ENCODE measurements around the gene GSDMA. TPM values are rescaled to one million over a fixed set of nuclear protein-coding genes. Genes with fewer than 3 reads are reported as not detected.

Gene GSDMA
- total RNA-seq, 2 experiments from 2014 or later = 0.14 TPM; not detected in 1

GRCh38 chr17:40025559-40025958 is 62.8 kb downstream of the GSDMA start:
- ChIA-PET CTCF (interaction anchor here (0.6 to 1.3 kb wide), 4 partner anchors 12 to 177 kb away, joined by 3 read pairs; partner anchors contain the start of gene MED24), POLR2A (interaction anchor here (0.7 to 1.6 kb wide), 6 partner anchors 11 to 194 kb away, joined by 3 to 6 read pairs (median 4); partner anchors contain the start of genes PSMD3 and WIPF2)
- peaks cover 23% of the 10 kb centered on the region for H3K4me1 Mint-ChIP-seq (ENCODE audit: low read depth)
- Histone ChIP-seq H3K9me3 (ENCODE audit: control insufficient read depth in 1 of 2, insufficient read depth in 1 of 2, low read length in 2 of 2) (no peaks in the 10 kb centered on the region), H3K27ac (ENCODE audit: low read depth in 1 of 2, low read length in 2 of 2) (no peak overlapping the region), H3K27me3 (ENCODE audit: control insufficient read depth in 1 of 2, insufficient read depth in 2 of 2, low read length in 2 of 2) (no peaks in the 10 kb centered on the region), H3K36me3 (ENCODE audit: insufficient read depth, low read length) (peaks cover 55% of the 10 kb centered on the region), H3K4me3 (ENCODE audit: low read length) (no peak overlapping the region), H3K4me1 (ENCODE audit: insufficient read depth, low read length) (peaks cover 25% of the 10 kb centered on the region)
- intact Hi-C loops (cut with DNase I, micrococcal nuclease) = loop anchor here in 1 of 2 experiments (5.0 to 10.0 kb wide), 2 partner anchors 153 to 471 kb away; no protein-coding TSS in a partner anchor
- DNase-seq (no peak), ATAC-seq (ENCODE audit: poor library complexity) (no peak)
- H3K36me3 Mint-ChIP-seq (ENCODE audit: low read depth) = peaks cover 71% of the 10 kb centered on the region
- H3K27ac Mint-ChIP-seq = no peak overlapping the region
- TF ChIP-seq, protein P1, sequence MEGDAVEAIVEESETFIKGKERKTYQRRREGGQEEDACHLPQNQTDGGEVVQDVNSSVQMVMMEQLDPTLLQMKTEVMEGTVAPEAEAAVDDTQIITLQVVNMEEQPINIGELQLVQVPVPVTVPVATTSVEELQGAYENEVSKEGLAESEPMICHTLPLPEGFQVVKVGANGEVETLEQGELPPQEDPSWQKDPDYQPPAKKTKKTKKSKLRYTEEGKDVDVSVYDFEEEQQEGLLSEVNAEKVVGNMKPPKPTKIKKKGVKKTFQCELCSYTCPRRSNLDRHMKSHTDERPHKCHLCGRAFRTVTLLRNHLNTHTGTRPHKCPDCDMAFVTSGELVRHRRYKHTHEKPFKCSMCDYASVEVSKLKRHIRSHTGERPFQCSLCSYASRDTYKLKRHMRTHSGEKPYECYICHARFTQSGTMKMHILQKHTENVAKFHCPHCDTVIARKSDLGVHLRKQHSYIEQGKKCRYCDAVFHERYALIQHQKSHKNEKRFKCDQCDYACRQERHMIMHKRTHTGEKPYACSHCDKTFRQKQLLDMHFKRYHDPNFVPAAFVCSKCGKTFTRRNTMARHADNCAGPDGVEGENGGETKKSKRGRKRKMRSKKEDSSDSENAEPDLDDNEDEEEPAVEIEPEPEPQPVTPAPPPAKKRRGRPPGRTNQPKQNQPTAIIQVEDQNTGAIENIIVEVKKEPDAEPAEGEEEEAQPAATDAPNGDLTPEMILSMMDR (IDR thresholded peaks at IDR 0.05) = no peak
- no peaks in the 10 kb centered on the region for H3K9me3 Mint-ChIP-seq
- H3K4me3 Mint-ChIP-seq = peak overlapping the region; percentile 12
- no peaks in the 10 kb centered on the region for H3K27me3 Mint-ChIP-seq

DNA sequence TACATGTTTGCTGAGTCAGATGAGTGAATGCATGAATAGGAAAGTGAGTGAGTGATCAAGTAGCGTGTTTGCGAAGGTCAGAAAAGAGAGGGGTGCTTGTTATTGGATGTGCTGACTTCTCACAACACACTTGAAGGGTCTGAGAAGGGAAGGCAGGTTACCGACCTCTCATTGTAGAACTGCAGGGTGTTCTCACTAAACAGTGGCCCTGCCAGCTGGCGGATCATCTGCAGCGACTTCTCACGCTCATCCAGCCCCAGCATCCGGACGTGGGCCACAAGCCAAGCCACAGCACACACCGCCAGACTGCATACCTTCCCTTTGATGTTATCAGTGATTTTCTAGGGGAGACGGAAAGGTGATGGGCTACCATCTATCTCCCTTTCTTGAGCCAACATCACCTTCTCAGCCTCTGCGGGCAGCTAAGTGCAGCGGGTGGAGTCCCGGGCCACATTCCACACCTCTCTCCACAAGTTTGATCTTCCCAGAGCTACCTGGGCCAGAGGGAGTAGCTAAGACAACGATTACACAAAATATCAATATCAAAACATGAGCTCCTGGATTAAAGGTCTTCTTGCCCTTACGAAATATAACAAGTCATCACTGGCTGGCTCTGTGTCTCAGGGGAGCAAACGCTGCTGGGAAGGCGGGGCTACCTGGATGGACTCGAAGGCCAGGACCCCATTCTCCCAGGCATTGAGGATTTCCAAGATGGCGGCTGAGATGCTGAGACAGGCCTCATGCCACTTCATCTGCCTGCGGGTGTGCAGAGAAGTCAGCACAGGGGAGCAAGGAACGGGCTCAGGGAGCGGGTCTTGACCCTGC is 63.4 kb downstream of the GSDMA start:
- Mint-ChIP-seq H3K4me3 (peak overlapping the region; percentile 6), H3K4me1 (ENCODE audit: low read depth) (peaks cover 23% of the 10 kb centered on the region), H3K9me3 (no peaks in the 10 kb centered on the region), H3K27ac (peak overlapping the region; percentile 34), H3K36me3 (ENCODE audit: low read depth) (peaks cover 72% of the 10 kb centered on the region), H3K27me3 (no peaks in the 10 kb centered on the region)
- ChIA-PET CTCF (interaction anchor here (0.6 to 1.8 kb wide), 8 partner anchors 13 to 423 kb away, joined by 3 to 5 read pairs (median 3); partner anchors contain the start of gene MED24), POLR2A (interaction anchor here (0.7 to 1.7 kb wide), 8 partner anchors 12 to 193 kb away, joined by 3 to 6 read pairs (median 4); partner anchors contain the start of genes MED24, NR1D1, PSMD3 and WIPF2)
- Histone ChIP-seq H3K27me3 (ENCODE audit: control insufficient read depth in 1 of 2, insufficient read depth in 2 of 2, low read length in 2 of 2) (no peaks in the 10 kb centered on the region), H3K9me3 (ENCODE audit: control insufficient read depth in 1 of 2, insufficient read depth in 1 of 2, low read length in 2 of 2) (no peaks in the 10 kb centered on the region), H3K4me1 (ENCODE audit: insufficient read depth, low read length) (peaks cover 25% of the 10 kb centered on the region), H3K36me3 (ENCODE audit: insufficient read depth, low read length) (peaks cover 59% of the 10 kb centered on the region), H3K27ac (ENCODE audit: low read depth in 1 of 2, low read length in 2 of 2) (no peak overlapping the region), H3K4me3 (ENCODE audit: low read length) (no peak overlapping the region)
- DNase-seq (peak; percentile 30 to 79 (median 48)), ATAC-seq (ENCODE audit: poor library complexity) (peak; percentile 56)
- intact Hi-C loops (cut with DNase I, micrococcal nuclease) = loop anchor here (2.0 to 10.0 kb wide), 3 partner anchors 153 to 471 kb away; no protein-coding TSS in a partner anchor
- TF ChIP-seq, protein P1 (IDR thresholded peaks at IDR 0.05) = no peak

DNA sequence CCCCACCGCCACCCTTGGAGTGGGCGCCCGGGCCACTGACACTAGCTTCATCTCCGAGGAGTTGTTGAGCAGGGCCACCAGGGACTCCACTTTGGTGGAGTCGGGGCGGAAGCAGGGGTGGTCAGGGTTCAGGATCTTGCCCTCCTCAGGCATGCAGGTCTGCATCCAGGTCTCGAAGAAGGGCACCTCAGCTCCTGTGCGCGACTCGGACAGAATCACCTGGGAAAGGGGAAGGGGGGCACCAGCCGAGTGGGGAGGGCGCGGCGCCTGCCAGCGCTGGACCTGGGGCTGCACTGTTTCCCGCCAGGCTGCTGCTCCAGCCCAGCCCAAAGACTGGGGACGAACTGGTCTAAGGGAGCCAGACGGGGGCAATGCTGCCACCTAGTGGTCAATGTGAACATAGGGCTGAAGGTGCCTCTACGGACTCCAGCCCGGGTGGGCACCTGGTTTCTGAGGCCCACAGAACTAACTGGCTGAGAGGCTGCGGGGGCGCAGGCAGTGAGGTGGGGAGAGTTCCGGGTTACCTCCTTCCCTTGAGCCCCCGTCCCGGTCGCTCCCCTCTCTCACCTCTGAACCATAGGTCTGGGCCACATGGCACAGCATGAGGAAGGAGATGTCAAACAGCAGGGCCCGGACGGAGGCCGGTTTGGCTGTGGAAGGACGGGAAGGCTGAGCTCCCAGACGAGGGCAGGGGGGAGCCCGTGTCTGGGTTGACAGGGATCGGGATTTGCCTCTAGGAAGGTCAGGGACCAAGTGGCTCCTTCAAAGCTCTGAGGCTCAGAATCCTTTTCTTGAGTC is 64.2 kb downstream of the GSDMA start:
- TF ChIP-seq, protein P1 (IDR thresholded peaks at IDR 0.05) = peak; percentile 97
- Mint-ChIP-seq H3K9me3 (no peaks in the 10 kb centered on the region), H3K27me3 (no peaks in the 10 kb centered on the region), H3K4me3 (peak overlapping the region; percentile 23), H3K36me3 (ENCODE audit: low read depth) (peaks cover 72% of the 10 kb centered on the region), H3K4me1 (ENCODE audit: low read depth) (peaks cover 23% of the 10 kb centered on the region), H3K27ac (peak overlapping the region; percentile 34)
- H3K4me1 ChIP-seq (ENCODE audit: insufficient read depth, low read length) = peaks cover 25% of the 10 kb centered on the region
- no peak overlapping the region for H3K4me3 ChIP-seq (ENCODE audit: low read length)
- DNase-seq (peak; percentile 63 to 89 (median 71)), ATAC-seq (ENCODE audit: poor library complexity) (peak; percentile 87)
- intact Hi-C loops (cut with DNase I, micrococcal nuclease) = loop anchor here (1.0 to 10.0 kb wide), 4 partner anchors 14 to 472 kb away; no protein-coding TSS in a partner anchor
- H3K27me3 ChIP-seq (ENCODE audit: control insufficient read depth in 1 of 2, insufficient read depth in 2 of 2, low read length in 2 of 2) = no peaks in the 10 kb centered on the region
- CTCF ChIA-PET = interaction anchor here (0.6 to 2.2 kb wide), 9 partner anchors 14 to 422 kb away, joined by 3 to 11 read pairs (median 4); partner anchors contain the start of gene MED24
- no peak overlapping the region for H3K27ac ChIP-seq (ENCODE audit: low read depth in 1 of 2, low read length in 2 of 2)
- peaks cover 59% of the 10 kb centered on the region for H3K36me3 ChIP-seq (ENCODE audit: insufficient read depth, low read length)
- POLR2A ChIA-PET = interaction anchor here (0.7 to 1.7 kb wide), 9 partner anchors 13 to 192 kb away, joined by 3 to 6 read pairs (median 4); partner anchors contain the start of genes MED24, NR1D1, PSMD3 and WIPF2
- H3K9me3 ChIP-seq (ENCODE audit: control insufficient read depth in 1 of 2, insufficient read depth in 1 of 2, low read length in 2 of 2) = no peaks in the 10 kb centered on the region

All from CD4-positive, alpha-beta T cell (primary cell).